GM23338 (cell line): ENCODE data around the gene AHSP.

Experiments
- CREB1 ChIP-seq: fragments of 250-450 bp; sonication (Bioruptor Pico); IDR thresholded peaks from 2 replicates; pipeline ENCODE4 v1.5.0; 2020; ENCODE audit warnings: low read depth, mild to moderate bottlenecking, moderate library complexity
- ETS1 ChIP-seq: IDR thresholded peaks from 2 replicates; pipeline ENCODE4 v1.6.1; 2016; ENCODE audit warnings: antibody characterized with exemption
- EZH2 ChIP-seq: fragments of 200-600 bp; sonication (generic); IDR thresholded peaks from one replicate; pipeline ENCODE4 v1.8.0; 2017; ENCODE audit warnings: antibody characterized with exemption, mild to moderate bottlenecking, low read depth; ENCODE audit not compliant: unreplicated experiment
- EZH2phosphoT487 ChIP-seq: fragments of 200-600 bp; sonication (generic); IDR thresholded peaks from one replicate; pipeline ENCODE4 v1.8.1; 2018; ENCODE audit warnings: antibody characterized with exemption; ENCODE audit not compliant: unreplicated experiment
- JUNB ChIP-seq: IDR thresholded peaks from one replicate; pipeline ENCODE4 v1.6.1; 2016; ENCODE audit warnings: antibody characterized with exemption; ENCODE audit not compliant: unreplicated experiment
- NANOG ChIP-seq: IDR thresholded peaks from 2 replicates; pipeline ENCODE4 v1.6.1; 2016; ENCODE audit warnings: antibody characterized with exemption, borderline replicate concordance
- POLR2AphosphoS5 ChIP-seq: IDR thresholded peaks from 2 replicates; pipeline ENCODE4 v1.6.1; 2016; ENCODE audit warnings: antibody characterized with exemption, low read depth
- STAT1 ChIP-seq: IDR thresholded peaks from one replicate; pipeline ENCODE4 v1.6.1; 2016; ENCODE audit warnings: antibody characterized with exemption; ENCODE audit not compliant: unreplicated experiment
- ZNF114 ChIP-seq: fragments of 250-450 bp; sonication (Bioruptor Pico); IDR thresholded peaks from 2 replicates; pipeline ENCODE4 v1.5.0; 2020; ENCODE audit warnings: mild to moderate bottlenecking, moderate library complexity
- TF ChIP-seq, protein P1 (sequence below): IDR thresholded peaks from one replicate; pipeline ENCODE4 v1.6.1; 2018; ENCODE audit warnings: antibody characterized with exemption; ENCODE audit not compliant: unreplicated experiment
- TF ChIP-seq, protein P2 (sequence below), 2 experiments: fragments of 200-600 bp in 1 of 2; sonication (generic) in 1 of 2; conservative IDR thresholded peaks; 2 replicates each; pipeline versions ENCODE4 v1.5.1 to v1.6.1; 2016 to 2017; ENCODE audit warnings: antibody characterized with exemption in 2 of 2, low read depth in 2 of 2, mild to moderate bottlenecking in 2 of 2, moderate library complexity in 1 of 2

- TF ChIP-seq, protein P1, sequence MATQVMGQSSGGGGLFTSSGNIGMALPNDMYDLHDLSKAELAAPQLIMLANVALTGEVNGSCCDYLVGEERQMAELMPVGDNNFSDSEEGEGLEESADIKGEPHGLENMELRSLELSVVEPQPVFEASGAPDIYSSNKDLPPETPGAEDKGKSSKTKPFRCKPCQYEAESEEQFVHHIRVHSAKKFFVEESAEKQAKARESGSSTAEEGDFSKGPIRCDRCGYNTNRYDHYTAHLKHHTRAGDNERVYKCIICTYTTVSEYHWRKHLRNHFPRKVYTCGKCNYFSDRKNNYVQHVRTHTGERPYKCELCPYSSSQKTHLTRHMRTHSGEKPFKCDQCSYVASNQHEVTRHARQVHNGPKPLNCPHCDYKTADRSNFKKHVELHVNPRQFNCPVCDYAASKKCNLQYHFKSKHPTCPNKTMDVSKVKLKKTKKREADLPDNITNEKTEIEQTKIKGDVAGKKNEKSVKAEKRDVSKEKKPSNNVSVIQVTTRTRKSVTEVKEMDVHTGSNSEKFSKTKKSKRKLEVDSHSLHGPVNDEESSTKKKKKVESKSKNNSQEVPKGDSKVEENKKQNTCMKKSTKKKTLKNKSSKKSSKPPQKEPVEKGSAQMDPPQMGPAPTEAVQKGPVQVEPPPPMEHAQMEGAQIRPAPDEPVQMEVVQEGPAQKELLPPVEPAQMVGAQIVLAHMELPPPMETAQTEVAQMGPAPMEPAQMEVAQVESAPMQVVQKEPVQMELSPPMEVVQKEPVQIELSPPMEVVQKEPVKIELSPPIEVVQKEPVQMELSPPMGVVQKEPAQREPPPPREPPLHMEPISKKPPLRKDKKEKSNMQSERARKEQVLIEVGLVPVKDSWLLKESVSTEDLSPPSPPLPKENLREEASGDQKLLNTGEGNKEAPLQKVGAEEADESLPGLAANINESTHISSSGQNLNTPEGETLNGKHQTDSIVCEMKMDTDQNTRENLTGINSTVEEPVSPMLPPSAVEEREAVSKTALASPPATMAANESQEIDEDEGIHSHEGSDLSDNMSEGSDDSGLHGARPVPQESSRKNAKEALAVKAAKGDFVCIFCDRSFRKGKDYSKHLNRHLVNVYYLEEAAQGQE: no peak
- TF ChIP-seq, protein P2, sequence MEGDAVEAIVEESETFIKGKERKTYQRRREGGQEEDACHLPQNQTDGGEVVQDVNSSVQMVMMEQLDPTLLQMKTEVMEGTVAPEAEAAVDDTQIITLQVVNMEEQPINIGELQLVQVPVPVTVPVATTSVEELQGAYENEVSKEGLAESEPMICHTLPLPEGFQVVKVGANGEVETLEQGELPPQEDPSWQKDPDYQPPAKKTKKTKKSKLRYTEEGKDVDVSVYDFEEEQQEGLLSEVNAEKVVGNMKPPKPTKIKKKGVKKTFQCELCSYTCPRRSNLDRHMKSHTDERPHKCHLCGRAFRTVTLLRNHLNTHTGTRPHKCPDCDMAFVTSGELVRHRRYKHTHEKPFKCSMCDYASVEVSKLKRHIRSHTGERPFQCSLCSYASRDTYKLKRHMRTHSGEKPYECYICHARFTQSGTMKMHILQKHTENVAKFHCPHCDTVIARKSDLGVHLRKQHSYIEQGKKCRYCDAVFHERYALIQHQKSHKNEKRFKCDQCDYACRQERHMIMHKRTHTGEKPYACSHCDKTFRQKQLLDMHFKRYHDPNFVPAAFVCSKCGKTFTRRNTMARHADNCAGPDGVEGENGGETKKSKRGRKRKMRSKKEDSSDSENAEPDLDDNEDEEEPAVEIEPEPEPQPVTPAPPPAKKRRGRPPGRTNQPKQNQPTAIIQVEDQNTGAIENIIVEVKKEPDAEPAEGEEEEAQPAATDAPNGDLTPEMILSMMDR (conservative IDR thresholded peaks at IDR 0.05; ENCODE audit: low read depth in 2 of 2): no peak
- TF ChIP-seq CREB1 (no peak), POLR2AphosphoS5 (no peak; the same call in 1 of the 2 replicates), EZH2 (no peak), JUNB (no peak), ZNF114 (CRISPR knock-in tag) (no peak), ETS1 (no peak), STAT1 (no peak), EZH2phosphoT487 (no peak), NANOG (no peak)
These were observed 38.5 kb upstream of the AHSP start for GRCh38 chr16:31489298-31489564.
